ENCODE results near the gene GMDS. TPM values are rescaled to one million over a fixed set of nuclear protein-coding genes. Genes with fewer than 3 reads are reported as not detected.

GMDS gene
- polyA plus RNA-seq, 1 of the 3 experiments (the other 2 are of a cell fraction): 12.3 TPM

DNA sequence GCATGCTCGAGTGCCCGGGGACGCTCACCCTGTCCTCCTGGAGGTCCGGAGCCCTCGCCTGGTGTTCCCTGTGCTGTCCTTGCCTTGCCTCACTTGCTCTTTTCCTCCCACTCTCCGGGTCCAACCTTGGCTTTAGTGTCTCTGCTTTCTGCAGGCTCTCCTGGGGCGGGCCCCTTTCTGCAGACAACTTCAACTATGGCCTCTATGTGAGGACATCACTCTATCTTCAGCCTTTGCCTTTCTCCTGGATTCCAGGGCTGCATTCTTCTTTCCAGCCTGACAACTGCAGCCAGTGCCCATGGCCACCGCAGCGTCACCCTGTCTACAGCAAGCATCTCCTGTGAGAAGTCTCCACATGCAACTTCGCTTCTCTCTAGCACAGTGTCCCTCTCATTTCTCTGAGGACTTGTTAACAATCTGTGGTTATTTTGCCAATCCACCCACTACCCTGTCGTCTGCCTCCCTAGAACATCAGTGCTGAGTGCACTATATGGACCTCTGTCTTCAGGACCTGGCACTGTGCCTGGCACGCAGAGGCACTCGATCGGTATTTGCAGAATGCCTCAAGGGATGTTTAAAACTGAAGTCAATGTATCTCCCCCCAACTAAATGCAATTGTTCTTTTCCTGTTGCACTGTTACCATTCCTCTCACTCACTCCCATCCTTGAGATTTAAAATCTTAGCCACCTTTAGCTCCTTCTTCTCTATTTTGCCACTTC lies 599.8 kb downstream of the GMDS start:
- ChIA-PET CTCF (no interaction called here), POLR2A (no interaction called here)
- H3K27ac ChIP-seq (ENCODE audit: low read depth in 2 of 2, low read length in 1 of 2): no peak overlapping the region
- H2AFZ ChIP-seq (ENCODE audit: low read depth): no peak overlapping the region
- no peak for DNase-seq
- no peaks in the 10 kb centered on the region for H4K20me1 ChIP-seq (ENCODE audit: insufficient read depth)
- WGBS (ENCODE audit: low lambda C conversion rate): 91% methylated on average over 14 of the region's 14 CpGs
- no peaks in the 10 kb centered on the region for H3F3A ChIP-seq (replicated peaks; ENCODE audit: insufficient read depth)
- H3K79me2 ChIP-seq (ENCODE audit: insufficient read depth): no peaks in the 10 kb centered on the region
- H3K9me2 ChIP-seq: no peaks in the 10 kb centered on the region
- H3K4me2 ChIP-seq: no peak overlapping the region
- H3K4me1 ChIP-seq (ENCODE audit: control insufficient read depth in 1 of 2, insufficient read depth in 2 of 2, low read depth in 1 of 2, low read length in 1 of 2): no peaks in the 10 kb centered on the region
- H3K36me3 ChIP-seq (replicated peaks in 1 of 2; ENCODE audit: control insufficient read depth in 1 of 2, insufficient read depth in 2 of 2, low read length in 1 of 2): no peaks in the 10 kb centered on the region
- TF ChIP-seq RXRA (IDR thresholded peaks at IDR 0.05; ENCODE audit: borderline replicate concordance, low read depth) (no peak), RCOR1 (IDR thresholded peaks at IDR 0.05; ENCODE audit: low read length) (no peak), EZH2phosphoT487 (IDR thresholded peaks at IDR 0.05; ENCODE audit: borderline replicate concordance, low read depth) (no peak), TAF1 (IDR thresholded peaks at IDR 0.05; ENCODE audit: borderline replicate concordance, low read depth, low read length) (no peak), RFX5 (IDR thresholded peaks at IDR 0.05; ENCODE audit: low read length) (no peak), GATA2 (CRISPR knock-in tag; IDR thresholded peaks at IDR 0.05) (no peak)
- TF ChIP-seq, protein P1, sequence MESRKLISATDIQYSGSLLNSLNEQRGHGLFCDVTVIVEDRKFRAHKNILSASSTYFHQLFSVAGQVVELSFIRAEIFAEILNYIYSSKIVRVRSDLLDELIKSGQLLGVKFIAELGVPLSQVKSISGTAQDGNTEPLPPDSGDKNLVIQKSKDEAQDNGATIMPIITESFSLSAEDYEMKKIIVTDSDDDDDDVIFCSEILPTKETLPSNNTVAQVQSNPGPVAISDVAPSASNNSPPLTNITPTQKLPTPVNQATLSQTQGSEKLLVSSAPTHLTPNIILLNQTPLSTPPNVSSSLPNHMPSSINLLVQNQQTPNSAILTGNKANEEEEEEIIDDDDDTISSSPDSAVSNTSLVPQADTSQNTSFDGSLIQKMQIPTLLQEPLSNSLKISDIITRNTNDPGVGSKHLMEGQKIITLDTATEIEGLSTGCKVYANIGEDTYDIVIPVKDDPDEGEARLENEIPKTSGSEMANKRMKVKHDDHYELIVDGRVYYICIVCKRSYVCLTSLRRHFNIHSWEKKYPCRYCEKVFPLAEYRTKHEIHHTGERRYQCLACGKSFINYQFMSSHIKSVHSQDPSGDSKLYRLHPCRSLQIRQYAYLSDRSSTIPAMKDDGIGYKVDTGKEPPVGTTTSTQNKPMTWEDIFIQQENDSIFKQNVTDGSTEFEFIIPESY (IDR thresholded peaks at IDR 0.05; ENCODE audit: borderline replicate concordance, low read depth): no peak
- no peaks in the 10 kb centered on the region for H3K9me3 ChIP-seq
- no peak overlapping the region for H3K9ac ChIP-seq
- no peak overlapping the region for H3K4me3 ChIP-seq (ENCODE audit: low read depth in 2 of 2, low read length in 1 of 2)
- H3K27me3 ChIP-seq (ENCODE audit: insufficient read depth): no peaks in the 10 kb centered on the region

DNA sequence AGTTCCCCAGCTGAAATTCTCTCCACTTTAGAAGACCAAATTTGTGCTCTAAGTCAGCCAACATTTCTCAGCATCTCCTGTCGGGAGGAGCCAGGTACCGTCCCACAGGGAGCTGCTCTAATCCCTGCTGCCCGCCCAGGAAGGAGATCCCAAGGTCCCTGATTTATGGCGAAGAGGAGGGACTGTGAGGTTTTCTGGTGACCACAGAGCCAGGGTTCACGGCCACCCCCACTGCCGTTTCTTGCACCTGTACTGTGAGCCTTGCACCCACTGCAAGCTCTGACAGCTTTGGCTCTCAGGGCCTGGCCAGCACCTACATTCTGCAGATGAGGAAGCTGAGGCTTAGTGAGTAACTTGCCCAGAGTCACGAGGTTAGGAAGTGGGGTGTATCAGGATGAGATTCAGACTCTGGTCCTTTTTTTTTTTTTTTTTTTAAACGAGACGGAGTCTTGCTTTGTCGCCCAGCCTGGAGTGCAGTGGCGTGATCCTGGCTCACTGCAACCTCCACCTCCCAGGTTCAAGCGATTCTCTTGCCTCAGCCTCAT lies 600.8 kb downstream of the GMDS start:
- H4K20me1 ChIP-seq (ENCODE audit: insufficient read depth): no peaks in the 10 kb centered on the region
- CTCF ChIA-PET: no interaction called here
- H3K79me2 ChIP-seq (ENCODE audit: insufficient read depth): no peaks in the 10 kb centered on the region
- no peak overlapping the region for H3K4me3 ChIP-seq (ENCODE audit: low read depth in 2 of 2, low read length in 1 of 2)
- peaks cover 0 to 3% of the 10 kb centered on the region in 2 experiments; a peak in 1 of 4 replicates for H3K4me1 ChIP-seq (ENCODE audit: control insufficient read depth in 1 of 2, insufficient read depth in 2 of 2, low read depth in 1 of 2, low read length in 1 of 2)
- H3K9ac ChIP-seq: no peak overlapping the region
- H3K27ac ChIP-seq (ENCODE audit: low read depth in 2 of 2, low read length in 1 of 2): no peak overlapping the region
- no peak for DNase-seq
- H3K9me2 ChIP-seq: no peaks in the 10 kb centered on the region
- H3K9me3 ChIP-seq: no peaks in the 10 kb centered on the region
- no peak overlapping the region for H3K4me2 ChIP-seq
- POLR2A ChIA-PET: no interaction called here
- 76% methylated on average over 12 of the region's 12 CpGs for WGBS (ENCODE audit: low lambda C conversion rate)
- TF ChIP-seq RFX5 (IDR thresholded peaks at IDR 0.05; ENCODE audit: low read length) (no peak), NFIC (IDR thresholded peaks at IDR 0.05; ENCODE audit: borderline replicate concordance) (no peak), RCOR1 (IDR thresholded peaks at IDR 0.05; ENCODE audit: low read length) (no peak), TEAD4 (IDR thresholded peaks at IDR 0.05; ENCODE audit: borderline replicate concordance, insufficient read depth) (no peak), JUND (IDR thresholded peaks at IDR 0.05) (no peak), ELF1 (IDR thresholded peaks at IDR 0.05) (no peak), FOSL2 (IDR thresholded peaks at IDR 0.05; ENCODE audit: borderline replicate concordance, low read depth) (no peak), GATA2 (CRISPR knock-in tag; IDR thresholded peaks at IDR 0.05) (no peak), FOXM1 (IDR thresholded peaks at IDR 0.05; ENCODE audit: low read depth) (no peak), POLR2AphosphoS5 (IDR thresholded peaks at IDR 0.05; ENCODE audit: low read depth, low read length) (no peak), MEF2A (IDR thresholded peaks at IDR 0.05; ENCODE audit: borderline replicate concordance, low read depth) (no peak), YY1 (IDR thresholded peaks at IDR 0.05; ENCODE audit: low read depth) (no peak), MXI1 (IDR thresholded peaks at IDR 0.05; ENCODE audit: low read depth, low read length) (no peak), EZH2phosphoT487 (IDR thresholded peaks at IDR 0.05; ENCODE audit: borderline replicate concordance, low read depth) (no peak)
- TF ChIP-seq, protein P2, sequence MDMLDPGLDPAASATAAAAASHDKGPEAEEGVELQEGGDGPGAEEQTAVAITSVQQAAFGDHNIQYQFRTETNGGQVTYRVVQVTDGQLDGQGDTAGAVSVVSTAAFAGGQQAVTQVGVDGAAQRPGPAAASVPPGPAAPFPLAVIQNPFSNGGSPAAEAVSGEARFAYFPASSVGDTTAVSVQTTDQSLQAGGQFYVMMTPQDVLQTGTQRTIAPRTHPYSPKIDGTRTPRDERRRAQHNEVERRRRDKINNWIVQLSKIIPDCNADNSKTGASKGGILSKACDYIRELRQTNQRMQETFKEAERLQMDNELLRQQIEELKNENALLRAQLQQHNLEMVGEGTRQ (IDR thresholded peaks at IDR 0.05; ENCODE audit: borderline replicate concordance, low read depth, low read length): no peak
- TF ChIP-seq, protein P1 (IDR thresholded peaks at IDR 0.05; ENCODE audit: borderline replicate concordance, low read depth): no peak
- H3K27me3 ChIP-seq (ENCODE audit: insufficient read depth): no peaks in the 10 kb centered on the region
- no peak overlapping the region for H2AFZ ChIP-seq (ENCODE audit: low read depth)
- no peaks in the 10 kb centered on the region for H3K36me3 ChIP-seq (replicated peaks in 1 of 2; ENCODE audit: control insufficient read depth in 1 of 2, insufficient read depth in 2 of 2, low read length in 1 of 2)
- no peaks in the 10 kb centered on the region for H3F3A ChIP-seq (replicated peaks; ENCODE audit: insufficient read depth)

Measured in SK-N-SH (cell line).